ENCODE measurements around the gene CXCL11.
A peak's percentile ranks its signal among the peaks of the same experiment; 100 is the strongest.
"Not testable (repeated sequence)": the region's sequence is repeated elsewhere in the genome, so short reads cannot be mapped to it uniquely, and the experiment has no call there.

The CXCL11 gene

GRCh38 chr4:76035799-76036380, at the start of gene CXCL11:
TSS of gene CXCL11 (minus strand) at chr4:76036070. CDS start at chr4:76035987, 83 bp downstream.
- FAIRE-seq, result no peak
- no peak for DNase-seq (ENCODE audit: low spot score)

DNA sequence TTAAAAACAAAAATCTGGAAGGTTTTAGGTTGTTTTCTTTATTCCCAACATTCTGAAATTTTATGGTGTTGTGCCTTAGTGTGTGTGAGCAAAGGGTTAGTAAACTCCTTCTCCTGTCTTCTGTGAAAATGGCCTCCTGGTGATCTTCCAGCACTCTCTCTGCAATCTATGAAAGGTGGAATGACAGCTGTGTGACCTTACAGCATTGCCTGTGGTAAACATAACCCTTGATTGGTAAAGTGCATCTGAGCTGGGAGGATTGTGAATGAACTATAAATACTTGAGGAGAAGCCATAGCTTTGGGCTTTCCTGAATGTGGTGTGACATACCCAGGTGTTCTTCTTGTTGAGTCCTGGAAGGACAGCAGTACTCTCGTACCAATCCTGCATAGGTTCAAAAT, 48.7 kb upstream of the CXCL11 start:
- DNase-seq (ENCODE audit: low spot score) (no peak), FAIRE-seq (no peak)

DNA sequence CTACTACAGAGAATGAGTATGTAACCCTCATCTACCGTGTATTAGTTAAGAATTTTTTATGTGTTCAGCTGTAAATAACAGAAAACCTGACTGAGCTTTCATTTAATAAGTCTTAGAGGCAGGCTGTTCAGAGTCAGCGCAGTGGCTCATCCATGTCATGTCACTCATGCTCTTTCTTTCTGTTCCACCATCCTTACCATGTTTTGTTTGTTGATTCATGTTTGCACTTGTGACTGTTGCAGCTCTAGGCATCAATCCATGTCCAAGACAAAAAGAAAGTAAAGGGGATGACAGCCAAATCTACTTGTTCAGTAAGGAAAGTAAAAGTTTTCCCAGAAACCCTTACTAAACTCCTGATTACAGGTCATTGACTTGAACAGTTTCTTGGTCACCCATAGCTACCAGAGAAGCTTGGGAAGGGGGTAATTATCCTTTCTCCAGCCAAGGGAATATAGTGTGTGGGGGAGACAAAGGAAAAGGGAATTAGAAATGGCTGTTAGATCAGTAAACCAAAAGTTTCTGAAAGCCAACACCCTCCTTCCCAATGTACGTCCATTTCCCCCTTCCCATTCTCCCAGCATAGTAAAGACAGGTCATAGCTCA, 47.6 kb upstream of the CXCL11 start:
- FAIRE-seq, result no peak

GRCh38 chr4:76078033-76078613, 42.3 kb upstream of the CXCL11 start:
- FAIRE-seq, result no peak
- DNase-seq (ENCODE audit: low spot score), result no peak

More for the DNA sequence above, 47.6 kb upstream of the CXCL11 start:
- no peak for DNase-seq (ENCODE audit: low spot score)

DNA sequence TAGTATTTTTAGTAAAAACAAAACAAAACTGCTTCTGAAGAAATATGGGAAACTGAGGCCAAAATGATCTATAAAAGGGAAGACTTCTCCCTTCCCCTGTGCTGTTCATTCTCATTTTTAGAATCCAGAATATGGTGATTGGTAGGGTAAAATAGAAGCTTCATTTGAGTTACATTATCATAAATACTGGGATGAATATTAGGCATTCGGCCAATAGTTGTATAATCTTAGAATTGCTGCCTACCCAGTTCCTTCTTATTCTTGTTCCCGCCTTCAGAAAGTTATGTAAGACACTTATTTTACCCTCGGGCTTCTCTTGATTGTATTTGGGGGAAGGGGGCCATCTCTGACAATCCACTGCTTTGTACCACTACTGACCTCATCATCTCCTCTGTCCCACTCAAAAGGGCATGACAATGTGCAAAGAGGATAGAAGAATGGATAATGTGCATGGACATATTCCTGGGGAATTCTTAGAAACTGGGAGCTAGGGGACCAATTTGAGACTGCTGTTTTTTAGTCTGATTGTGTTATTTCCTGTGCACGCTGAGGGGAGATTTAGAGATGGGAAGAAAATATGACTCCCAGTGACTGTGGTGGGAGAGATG, 39.2 kb upstream of the CXCL11 start:
- FAIRE-seq, result no peak
- no peak for DNase-seq (ENCODE audit: low spot score)

DNA sequence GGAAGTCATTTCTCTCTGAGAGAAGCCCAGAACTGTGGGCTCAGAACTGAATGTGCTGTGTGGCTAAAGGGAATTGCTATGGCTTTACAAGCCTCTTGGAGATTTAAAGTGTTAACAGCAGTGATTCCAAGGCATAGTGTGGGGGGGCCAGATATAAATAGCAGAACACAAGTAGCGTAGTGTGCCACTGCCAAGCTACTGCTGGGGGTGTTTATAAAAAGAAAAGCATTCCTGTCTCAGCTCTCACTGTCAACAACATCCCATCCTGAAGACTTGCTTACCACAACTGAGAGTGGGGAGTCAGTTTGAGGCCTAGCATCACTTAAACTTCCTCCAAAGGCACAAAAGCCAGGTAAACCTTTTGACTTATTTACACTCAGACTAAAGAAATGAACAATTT, 38.6 kb upstream of the CXCL11 start, which contains the start of gene ART3:
Gene ART3 (plus strand): TSS at position 242 of the 400 bp plus-strand sequence. CDS start 1,181 bp downstream, outside the sequence.
- DNase-seq (ENCODE audit: low spot score), result no peak
- no peak for FAIRE-seq

DNA sequence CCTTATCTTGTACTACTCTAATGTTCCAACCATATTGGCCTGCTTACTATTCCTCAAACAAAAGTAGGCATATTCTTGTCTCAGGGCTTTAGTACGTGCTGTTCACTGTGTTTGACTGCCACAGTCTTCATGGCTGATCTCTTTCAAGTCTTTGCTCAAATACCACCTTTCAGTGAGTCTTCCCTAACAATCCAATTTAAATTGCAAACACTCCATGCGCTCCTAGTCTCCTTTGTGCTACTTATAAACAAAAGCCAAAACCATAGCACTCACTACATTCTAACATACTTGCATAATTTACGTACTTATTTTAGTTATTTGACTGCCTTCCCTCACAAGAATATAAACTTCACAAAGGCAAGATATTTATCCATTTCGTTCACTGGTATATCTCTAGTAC, 36.9 kb upstream of the CXCL11 start:
- FAIRE-seq, result no peak
- no peak for DNase-seq (ENCODE audit: low spot score)

DNA sequence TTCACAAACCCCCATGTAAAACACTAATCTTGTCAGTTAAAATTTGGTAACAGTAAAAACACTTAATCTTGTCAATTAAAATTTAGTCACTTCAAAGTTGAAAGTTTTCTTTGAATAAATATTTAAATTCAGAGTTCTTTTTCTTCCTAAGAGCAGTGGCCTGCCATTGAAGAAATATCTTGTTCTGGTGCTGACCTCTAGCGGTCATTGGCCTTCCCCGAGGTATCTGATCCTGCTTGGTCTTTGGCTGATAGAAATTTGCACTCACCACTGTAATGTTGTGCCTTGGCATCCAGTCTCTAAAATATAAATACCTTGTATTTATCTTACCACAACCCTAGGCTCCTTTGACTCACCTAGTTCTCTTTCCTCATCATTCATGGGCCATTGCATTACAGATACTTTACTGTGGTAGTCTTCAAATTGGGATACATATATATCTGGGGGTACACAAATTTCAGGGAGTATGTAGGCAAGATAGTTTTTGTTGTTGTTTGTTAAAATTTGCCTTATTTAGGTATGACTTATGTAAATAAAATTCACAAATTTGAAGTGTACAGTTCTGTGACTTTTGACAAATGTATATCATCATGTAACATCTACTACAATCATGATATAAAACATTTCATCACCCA, 31.9 kb upstream of the CXCL11 start:
- FAIRE-seq, result peak; percentile 68

GRCh38 chr4:76066546-76066945, 30.7 kb upstream of the CXCL11 start:
- DNase-seq (ENCODE audit: low spot score) (no peak), FAIRE-seq (no peak)

More for the DNA sequence above, 31.9 kb upstream of the CXCL11 start:
- DNase-seq (ENCODE audit: low spot score), result peak; percentile 34

DNA sequence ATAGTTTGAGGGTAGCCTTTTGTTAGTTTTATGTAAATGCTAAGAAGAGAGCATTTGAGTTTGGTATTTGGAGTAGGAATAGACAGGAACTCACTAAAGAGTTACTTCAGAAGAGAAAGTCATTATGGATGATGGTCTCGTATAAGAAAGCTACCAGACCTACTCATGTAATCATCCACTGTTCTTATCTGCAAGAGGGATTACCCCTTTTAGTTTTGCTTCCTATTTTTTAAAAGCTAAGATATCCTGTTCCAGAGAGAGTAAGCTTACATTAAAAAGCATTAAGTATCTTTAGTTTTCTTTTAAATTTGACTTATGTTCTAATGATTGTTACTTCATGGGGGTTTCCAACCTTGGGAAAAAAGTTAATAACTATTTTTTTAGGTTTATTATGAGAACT, 26.1 kb upstream of the CXCL11 start:
- FAIRE-seq, result no peak

GRCh38 chr4:76061421-76061820, 25.6 kb upstream of the CXCL11 start:
- DNase-seq (ENCODE audit: low spot score), result no peak
- FAIRE-seq, result no peak

More for the DNA sequence above, 26.1 kb upstream of the CXCL11 start:
- no peak for DNase-seq (ENCODE audit: low spot score)

DNA sequence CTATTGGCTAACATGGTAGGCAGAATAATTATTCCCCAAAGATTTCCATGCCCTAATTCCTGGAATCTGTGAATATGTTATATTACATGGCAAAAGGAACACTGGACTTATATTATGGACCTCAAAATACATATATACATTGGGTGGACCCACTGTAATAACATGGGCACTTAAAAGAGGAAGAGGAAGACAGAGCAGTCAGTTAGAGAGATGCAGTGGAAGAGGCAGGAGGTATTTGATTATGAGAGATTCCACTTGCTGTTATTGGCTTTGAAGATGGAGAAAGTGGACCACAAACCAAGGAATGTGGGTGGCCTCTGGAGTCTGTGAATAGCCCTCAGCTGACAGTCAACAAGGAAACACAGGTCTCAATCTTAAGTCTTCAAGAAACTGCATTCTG, 24.6 kb upstream of the CXCL11 start:
- FAIRE-seq, result no peak
- DNase-seq (ENCODE audit: low spot score), result no peak

- DNase-seq (ENCODE audit: low spot score) (no peak), FAIRE-seq (no peak)
Observed at GRCh38 chr4:76059750-76060149, 23.9 kb upstream of the CXCL11 start.

DNA sequence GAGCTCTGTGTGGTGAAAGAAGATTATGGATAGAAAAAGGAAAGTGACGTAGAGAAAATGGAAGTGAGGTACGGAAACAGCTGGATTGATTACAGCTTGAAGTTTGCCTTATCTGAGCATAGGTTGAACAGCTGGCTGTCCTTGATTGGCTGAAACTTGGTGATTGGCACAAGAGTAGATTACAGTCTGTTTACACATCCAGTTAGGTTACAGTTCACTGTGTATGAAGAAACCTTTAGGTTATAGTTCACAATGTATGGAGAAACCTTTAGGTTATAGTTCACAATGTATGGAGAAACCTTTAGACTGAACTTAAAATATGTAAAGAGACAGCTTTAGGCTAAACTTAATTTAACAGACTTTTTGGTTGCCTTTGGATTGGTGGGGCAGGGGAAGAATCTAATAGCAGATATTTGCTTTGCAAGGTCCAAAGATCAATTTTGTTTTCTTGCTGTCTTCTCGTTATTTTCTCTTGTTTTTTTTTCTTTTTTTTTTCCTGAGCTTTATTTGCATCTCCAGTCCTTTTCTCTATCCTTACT, 23.1 kb upstream of the CXCL11 start:
- DNase-seq (ENCODE audit: low spot score) (no peak), FAIRE-seq (no peak)

- DNase-seq (ENCODE audit: low spot score) (no peak), FAIRE-seq (no peak)
Observed at GRCh38 chr4:76058302-76058701, 22.4 kb upstream of the CXCL11 start.

DNA sequence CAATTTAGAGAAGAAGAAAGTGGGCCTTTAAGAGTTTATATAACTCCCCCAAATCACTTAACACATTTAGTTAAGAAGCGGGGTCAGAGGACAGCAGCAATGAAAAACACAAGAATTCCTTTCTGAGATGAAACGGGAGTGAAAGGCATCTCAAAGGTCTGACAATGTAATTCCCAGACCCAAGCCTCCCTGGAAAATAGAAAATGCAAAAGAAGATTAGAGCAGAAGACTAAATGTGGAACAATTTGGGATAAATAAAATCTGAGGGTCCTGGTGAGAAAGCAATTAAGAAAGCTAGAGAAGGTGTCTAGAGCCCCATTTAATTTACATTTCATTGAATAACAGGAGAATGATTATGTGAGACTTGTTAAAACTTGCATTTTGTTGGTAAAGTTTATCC, 19.6 kb upstream of the CXCL11 start:
- DNase-seq (ENCODE audit: low spot score) (no peak), FAIRE-seq (no peak)

DNA sequence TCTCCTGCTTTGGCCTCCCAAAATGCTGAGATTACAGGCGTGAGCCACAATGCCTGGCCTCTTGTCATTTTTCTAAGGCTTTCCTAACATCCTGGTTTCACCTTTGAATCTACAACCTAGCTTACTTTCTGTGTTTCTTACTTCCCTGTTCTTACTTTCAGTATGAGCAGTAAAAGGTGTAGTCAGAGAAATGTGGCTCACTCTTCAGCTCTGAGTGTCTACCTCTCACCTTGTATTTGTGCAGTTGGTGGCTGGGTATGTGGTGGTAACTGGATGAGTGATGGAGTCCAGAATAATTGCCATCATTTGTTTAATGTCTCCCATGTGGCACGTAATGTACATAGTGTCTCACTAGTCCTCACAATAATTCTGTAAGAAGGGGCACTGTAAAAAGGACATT, 19.1 kb upstream of the CXCL11 start:
- FAIRE-seq (no peak), DNase-seq (ENCODE audit: low spot score) (no peak)

- FAIRE-seq (no peak), DNase-seq (ENCODE audit: low spot score) (no peak)
Observed at GRCh38 chr4:76053730-76054129, 17.9 kb upstream of the CXCL11 start.

GRCh38 chr4:76050560-76051050, 14.7 kb upstream of the CXCL11 start:
- not testable (repeated sequence) for FAIRE-seq; DNase-seq (ENCODE audit: low spot score)

DNA sequence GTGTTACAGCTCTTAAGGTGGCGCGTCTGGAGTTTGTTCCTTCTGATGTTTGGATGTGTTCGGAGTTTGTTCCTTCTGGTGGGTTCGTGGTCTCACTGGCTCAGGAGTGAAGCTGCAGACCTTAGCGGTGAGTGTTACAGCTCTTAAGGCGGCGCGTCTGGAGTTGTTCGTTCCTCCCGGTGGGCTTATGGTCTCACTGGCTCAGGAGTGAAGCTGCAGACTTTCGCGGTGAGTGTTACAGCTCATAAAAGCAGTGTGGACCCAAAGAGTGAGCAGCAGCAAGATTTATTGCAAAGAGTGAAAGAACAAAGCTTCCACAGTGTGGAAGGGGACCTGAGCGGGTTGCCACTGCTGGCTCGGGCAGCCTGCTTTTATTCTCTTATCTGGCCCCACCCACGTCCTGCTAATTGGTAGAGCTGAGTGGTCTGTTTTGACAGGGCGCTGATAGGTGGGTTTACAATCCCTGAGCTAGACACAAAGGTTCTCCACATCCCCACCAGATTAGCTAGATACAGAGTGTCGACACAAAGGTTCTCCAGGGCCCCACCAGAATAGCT, 14.1 kb upstream of the CXCL11 start:
- not testable (repeated sequence) for FAIRE-seq; DNase-seq (ENCODE audit: low spot score)

DNA sequence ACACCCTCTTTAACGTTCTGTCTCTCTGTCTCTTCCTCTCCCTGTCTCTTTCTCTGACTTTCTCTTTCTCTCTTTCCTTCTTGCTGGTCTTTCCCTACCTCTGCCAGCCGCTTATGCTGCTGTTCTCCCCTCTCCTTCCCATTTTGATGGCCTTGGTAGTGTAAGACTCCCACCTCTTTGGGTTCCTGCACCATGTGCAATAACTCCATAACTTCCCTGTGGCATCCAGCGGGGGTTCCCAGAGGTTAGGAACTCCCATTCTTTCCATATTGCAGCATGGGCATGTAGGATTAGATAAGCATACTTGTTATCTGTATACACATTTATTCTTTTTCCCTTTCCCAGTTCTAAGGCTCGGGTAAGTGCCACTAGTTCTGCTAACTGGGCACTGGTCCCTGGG, 8.8 kb upstream of the CXCL11 start:
- not testable (repeated sequence) for FAIRE-seq; DNase-seq (ENCODE audit: low spot score)
